ENCODE measurements around the gene P2RX7. TPM values are rescaled to one million over a fixed set of nuclear protein-coding genes. Genes with fewer than 3 reads are reported as not detected.

The P2RX7 gene
- total RNA-seq, 1 donor from 2014 or later, result 0.07 TPM

DNA sequence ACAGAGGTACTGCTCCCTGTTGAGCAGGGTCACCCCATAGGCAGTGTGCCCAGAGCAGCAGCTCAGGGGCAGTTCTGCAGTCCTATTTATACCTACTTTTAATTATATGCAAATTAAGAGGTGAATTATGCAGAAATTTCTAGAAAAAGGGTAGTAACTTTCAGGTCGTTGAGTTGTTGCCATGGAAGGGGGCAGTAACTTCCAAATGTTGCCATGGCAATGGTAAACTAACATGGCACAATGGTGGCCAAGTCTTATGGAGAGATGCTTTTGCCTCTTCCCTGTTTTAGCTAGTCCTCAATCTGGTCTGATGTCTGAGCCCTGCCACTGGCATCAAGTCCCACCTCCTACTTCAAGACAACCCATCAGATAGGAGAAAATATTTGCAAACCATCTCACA lies 30.4 kb upstream of the P2RX7 start:
- Histone ChIP-seq H3K27me3 (ENCODE audit: insufficient read depth, low read length) (peaks cover 2% of the 10 kb centered on the region), H3K79me2 (ENCODE audit: insufficient read depth, low read length) (no peaks in the 10 kb centered on the region), H3K9ac (ENCODE audit: low read length) (no peak overlapping the region), H2AFZ (ENCODE audit: low read depth, low read length) (no peak overlapping the region), H3K4me2 (ENCODE audit: low read length) (no peak overlapping the region), H3K4me3 (ENCODE audit: insufficient read depth, low read depth, low read length) (no peak overlapping the region), H3K36me3 (ENCODE audit: insufficient read depth, low read length) (no peaks in the 10 kb centered on the region), H4K20me1 (ENCODE audit: insufficient read depth, low read length) (no peaks in the 10 kb centered on the region), H3K27ac (ENCODE audit: low read depth, low read length) (no peak overlapping the region), H3K9me3 (ENCODE audit: insufficient read depth, low read depth, low read length) (no peaks in the 10 kb centered on the region), H3K4me1 (ENCODE audit: insufficient read depth, low read length) (no peaks in the 10 kb centered on the region)
- Mint-ChIP-seq H3K27ac (ENCODE audit: unreplicated experiment) (no peak overlapping the region), H3K4me3 (ENCODE audit: unreplicated experiment) (no peak overlapping the region), H3K9me3 (ENCODE audit: unreplicated experiment) (peaks cover 12% of the 10 kb centered on the region), H3K36me3 (ENCODE audit: low read depth, unreplicated experiment) (peaks cover 3% of the 10 kb centered on the region), H3K27me3 (ENCODE audit: low read depth, unreplicated experiment) (peaks cover 14% of the 10 kb centered on the region), H3K4me1 (ENCODE audit: low read depth, unreplicated experiment) (no peaks in the 10 kb centered on the region)
- DNase-seq (ENCODE audit: low read depth) (no peak), FAIRE-seq (no peak)
- TF ChIP-seq EZH2 (IDR thresholded peaks at IDR 0.05; ENCODE audit: insufficient read depth, low read length), result no peak
- TF ChIP-seq, protein P1, sequence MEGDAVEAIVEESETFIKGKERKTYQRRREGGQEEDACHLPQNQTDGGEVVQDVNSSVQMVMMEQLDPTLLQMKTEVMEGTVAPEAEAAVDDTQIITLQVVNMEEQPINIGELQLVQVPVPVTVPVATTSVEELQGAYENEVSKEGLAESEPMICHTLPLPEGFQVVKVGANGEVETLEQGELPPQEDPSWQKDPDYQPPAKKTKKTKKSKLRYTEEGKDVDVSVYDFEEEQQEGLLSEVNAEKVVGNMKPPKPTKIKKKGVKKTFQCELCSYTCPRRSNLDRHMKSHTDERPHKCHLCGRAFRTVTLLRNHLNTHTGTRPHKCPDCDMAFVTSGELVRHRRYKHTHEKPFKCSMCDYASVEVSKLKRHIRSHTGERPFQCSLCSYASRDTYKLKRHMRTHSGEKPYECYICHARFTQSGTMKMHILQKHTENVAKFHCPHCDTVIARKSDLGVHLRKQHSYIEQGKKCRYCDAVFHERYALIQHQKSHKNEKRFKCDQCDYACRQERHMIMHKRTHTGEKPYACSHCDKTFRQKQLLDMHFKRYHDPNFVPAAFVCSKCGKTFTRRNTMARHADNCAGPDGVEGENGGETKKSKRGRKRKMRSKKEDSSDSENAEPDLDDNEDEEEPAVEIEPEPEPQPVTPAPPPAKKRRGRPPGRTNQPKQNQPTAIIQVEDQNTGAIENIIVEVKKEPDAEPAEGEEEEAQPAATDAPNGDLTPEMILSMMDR (IDR thresholded peaks at IDR 0.05; ENCODE audit: insufficient read depth, low read depth, low read length), result no peak

DNA sequence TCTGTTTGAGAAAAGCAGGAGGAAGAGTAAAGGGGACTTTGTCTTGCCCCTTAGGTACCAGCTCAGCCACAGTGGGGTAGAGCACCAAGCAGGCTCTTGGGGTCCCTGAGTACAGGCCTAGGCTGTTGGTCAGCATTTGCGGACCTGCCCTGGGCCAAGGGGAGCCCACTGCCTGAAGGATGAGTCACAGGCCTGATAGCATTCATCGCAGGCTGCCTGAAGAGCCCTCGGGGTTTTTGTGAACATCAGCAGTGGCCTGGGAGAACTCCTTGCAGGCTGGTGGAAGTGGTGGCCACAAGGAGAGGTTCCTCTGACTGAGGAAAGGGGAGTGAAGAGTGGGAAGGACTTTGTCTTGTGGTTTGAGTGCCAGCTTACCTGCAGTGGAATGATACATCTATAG lies 25.0 kb upstream of the P2RX7 start:
- TF ChIP-seq, protein P1 (IDR thresholded peaks at IDR 0.05; ENCODE audit: insufficient read depth, low read depth, low read length), result no peak
- TF ChIP-seq EZH2 (IDR thresholded peaks at IDR 0.05; ENCODE audit: insufficient read depth, low read length), result no peak
- peak; percentile 12 for DNase-seq (ENCODE audit: low read depth)
- Histone ChIP-seq H3K27ac (ENCODE audit: low read depth, low read length) (no peak overlapping the region), H3K9me3 (ENCODE audit: insufficient read depth, low read depth, low read length) (no peaks in the 10 kb centered on the region), H3K27me3 (ENCODE audit: insufficient read depth, low read length) (no peaks in the 10 kb centered on the region), H3K36me3 (ENCODE audit: insufficient read depth, low read length) (no peaks in the 10 kb centered on the region), H3K4me2 (ENCODE audit: low read length) (no peak overlapping the region), H4K20me1 (ENCODE audit: insufficient read depth, low read length) (no peaks in the 10 kb centered on the region), H3K9ac (ENCODE audit: low read length) (no peak overlapping the region), H3K4me3 (ENCODE audit: insufficient read depth, low read depth, low read length) (no peak overlapping the region), H3K79me2 (ENCODE audit: insufficient read depth, low read length) (no peaks in the 10 kb centered on the region), H3K4me1 (ENCODE audit: insufficient read depth, low read length) (no peaks in the 10 kb centered on the region), H2AFZ (ENCODE audit: low read depth, low read length) (no peak overlapping the region)
- H3K27ac Mint-ChIP-seq (ENCODE audit: unreplicated experiment), result no peak overlapping the region
- H3K9me3 Mint-ChIP-seq (ENCODE audit: unreplicated experiment), result peaks cover 4% of the 10 kb centered on the region
- no peak overlapping the region for H3K4me3 Mint-ChIP-seq (ENCODE audit: unreplicated experiment)
- FAIRE-seq, result no peak
- H3K36me3 Mint-ChIP-seq (ENCODE audit: low read depth, unreplicated experiment), result peaks cover 3% of the 10 kb centered on the region
- H3K4me1 Mint-ChIP-seq (ENCODE audit: low read depth, unreplicated experiment), result peaks cover 2% of the 10 kb centered on the region
- peaks cover 14% of the 10 kb centered on the region for H3K27me3 Mint-ChIP-seq (ENCODE audit: low read depth, unreplicated experiment)

DNA sequence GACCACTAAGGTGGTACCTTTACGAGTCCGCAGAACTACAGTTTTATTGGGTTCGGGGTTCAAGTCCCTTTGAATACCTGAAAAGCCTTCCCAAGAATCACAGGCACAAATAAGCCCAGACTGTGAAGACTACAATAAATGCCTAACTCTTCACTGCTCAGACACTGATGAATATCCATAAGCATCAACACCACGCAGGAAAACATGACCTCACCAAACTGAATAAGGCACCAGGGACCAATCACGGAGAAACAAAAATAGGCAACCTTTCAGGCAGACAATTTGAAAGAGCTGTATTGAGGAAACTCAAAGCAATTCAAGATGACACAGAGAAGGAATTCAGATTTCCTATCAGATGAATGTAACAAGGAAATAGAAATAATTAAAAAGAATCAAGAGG lies 24.2 kb upstream of the P2RX7 start:
- TF ChIP-seq, protein P1 (IDR thresholded peaks at IDR 0.05; ENCODE audit: insufficient read depth, low read depth, low read length), result no peak
- TF ChIP-seq EZH2 (IDR thresholded peaks at IDR 0.05; ENCODE audit: insufficient read depth, low read length), result no peak

More for the DNA sequence above, 24.2 kb upstream of the P2RX7 start:
- peaks cover 14% of the 10 kb centered on the region for H3K27me3 Mint-ChIP-seq (ENCODE audit: low read depth, unreplicated experiment)
- Histone ChIP-seq H3K36me3 (ENCODE audit: insufficient read depth, low read length) (no peaks in the 10 kb centered on the region), H3K27me3 (ENCODE audit: insufficient read depth, low read length) (no peaks in the 10 kb centered on the region), H4K20me1 (ENCODE audit: insufficient read depth, low read length) (no peaks in the 10 kb centered on the region), H3K9me3 (ENCODE audit: insufficient read depth, low read depth, low read length) (no peaks in the 10 kb centered on the region), H3K4me1 (ENCODE audit: insufficient read depth, low read length) (no peaks in the 10 kb centered on the region), H3K9ac (ENCODE audit: low read length) (no peak overlapping the region), H2AFZ (ENCODE audit: low read depth, low read length) (no peak overlapping the region), H3K27ac (ENCODE audit: low read depth, low read length) (no peak overlapping the region), H3K4me2 (ENCODE audit: low read length) (no peak overlapping the region), H3K79me2 (ENCODE audit: insufficient read depth, low read length) (no peaks in the 10 kb centered on the region), H3K4me3 (ENCODE audit: insufficient read depth, low read depth, low read length) (no peak overlapping the region)
- DNase-seq (ENCODE audit: low read depth), result no peak
- peaks cover 3% of the 10 kb centered on the region for H3K36me3 Mint-ChIP-seq (ENCODE audit: low read depth, unreplicated experiment)
- peaks cover 2% of the 10 kb centered on the region for H3K4me1 Mint-ChIP-seq (ENCODE audit: low read depth, unreplicated experiment)
- peaks cover 4% of the 10 kb centered on the region for H3K9me3 Mint-ChIP-seq (ENCODE audit: unreplicated experiment)
- H3K27ac Mint-ChIP-seq (ENCODE audit: unreplicated experiment), result no peak overlapping the region
- no peak for FAIRE-seq
- no peak overlapping the region for H3K4me3 Mint-ChIP-seq (ENCODE audit: unreplicated experiment)
